ENCODE results near the gene MCMBP. TPM values are rescaled to one million over a fixed set of nuclear protein-coding genes. Genes with fewer than 3 reads are reported as not detected.
"Not testable (repeated sequence)": the region's sequence is repeated elsewhere in the genome, so short reads cannot be mapped to it uniquely, and the experiment has no call there.

The MCMBP gene
- total RNA-seq, 4 donors from 2014 or later = 24.2 to 54.9 (median 41.8) TPM

DNA sequence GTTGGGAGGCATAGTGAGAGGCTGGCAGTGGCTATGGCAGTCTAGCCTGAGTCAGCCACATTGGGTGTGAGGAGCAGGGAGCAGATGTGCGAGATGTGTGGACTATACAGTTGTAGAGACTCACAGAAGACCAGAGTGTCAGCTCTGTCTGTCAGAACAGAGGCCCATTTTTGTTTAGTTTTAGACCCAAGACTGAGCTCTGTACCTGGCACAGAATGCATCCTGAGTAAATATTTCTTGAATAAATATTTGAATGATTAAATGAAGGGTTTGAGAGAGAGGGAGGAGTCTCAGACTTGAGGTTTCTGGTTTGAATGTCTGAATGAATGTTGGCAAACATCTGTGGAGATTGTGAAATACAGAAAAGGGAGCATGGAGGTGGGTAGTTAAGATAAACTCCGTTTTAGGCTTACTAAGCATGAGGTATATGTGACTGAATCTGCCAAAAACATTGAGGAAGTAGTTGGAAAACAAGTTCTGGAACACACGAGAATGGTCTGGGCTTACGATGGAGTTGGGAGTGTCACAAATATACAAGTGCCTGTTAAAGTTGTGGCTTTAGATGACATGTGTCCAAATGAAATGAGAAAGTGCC, 23.5 kb upstream of the MCMBP start:
- Histone ChIP-seq H3K4me3 (no peak overlapping the region), H3K27me3 (no peaks in the 10 kb centered on the region), H3K4me1 (peaks cover 34 to 66% (median 42%) of the 10 kb centered on the region in 3 donors), H3K27ac (peak overlapping the region; percentile 54 to 64 (median 61)), H3K36me3 (peaks cover 0 to 25% (median 4%) of the 10 kb centered on the region in 3 donors), H3K9me3 (no peaks in the 10 kb centered on the region)
- no peak for DNase-seq
- TF ChIP-seq CTCF (IDR thresholded peaks at IDR 0.05) = no peak
- no peak for TF ChIP-seq POLR2A (IDR thresholded peaks at IDR 0.05)
- 18 to 33% methylated on average over 4 of the region's 4 CpGs for whole genome bisulfite sequencing, 2 donors
- intact Hi-C loops (cut with DNase I) = no loop called here

- intact Hi-C loops (cut with DNase I) = no loop called here
- peaks cover 0 to 8% (median 4%) of the 10 kb centered on the region in 3 donors for H3K36me3 ChIP-seq
- no peak for DNase-seq
- H3K4me3 ChIP-seq = peak overlapping the region in 3 of 4 donors; percentile 82 to 93 (median 90)
- H3K4me1 ChIP-seq = peaks cover 34 to 56% (median 42%) of the 10 kb centered on the region in 3 donors
- H3K27me3 ChIP-seq = no peaks in the 10 kb centered on the region
- H3K9me3 ChIP-seq = no peaks in the 10 kb centered on the region
- no peak for TF ChIP-seq CTCF (IDR thresholded peaks at IDR 0.05)
- peak overlapping the region in 2 of 4 donors; percentile 6 to 95 for H3K27ac ChIP-seq
- 94 to 96% methylated on average over 3 of the region's 3 CpGs for WGBS, 2 donors
Measured at GRCh38 chr10:119893845-119894427, 21.3 kb upstream of the MCMBP start.

- H3K36me3 ChIP-seq = no peaks in the 10 kb centered on the region
- no peak for TF ChIP-seq CTCF (IDR thresholded peaks at IDR 0.05)
- TF ChIP-seq POLR2A (IDR thresholded peaks at IDR 0.05) = no peak
- intact Hi-C loops (cut with DNase I) = no loop called here
Measured at GRCh38 chr10:119893074-119893473, 20.4 kb upstream of the MCMBP start.

GRCh38 chr10:119892188-119893065, 19.8 kb upstream of the MCMBP start, which contains the start of gene SEC23IP:
TSS of gene SEC23IP (plus strand) at chr10:119892730. CDS start at chr10:119892783, 53 bp downstream.
- no peaks in the 10 kb centered on the region for H3K27me3 ChIP-seq
- H3K4me1 ChIP-seq = peaks cover 34 to 53% (median 41%) of the 10 kb centered on the region in 3 donors
- peak within 1 kb of the TSS; percentile 80 to 95 (median 93) for H3K27ac ChIP-seq
- no peaks in the 10 kb centered on the region for H3K36me3 ChIP-seq
- peak within 1 kb of the TSS; percentile 73 to 93 (median 86) for H3K4me3 ChIP-seq
- no peaks in the 10 kb centered on the region for H3K9me3 ChIP-seq
- TF ChIP-seq CTCF (IDR thresholded peaks at IDR 0.05) (peak in 3 of 6 experiments; percentile 10 to 27 (median 17)), POLR2A (IDR thresholded peaks at IDR 0.05) (peak in 3 of 4 donors; percentile 67 to 78 (median 71))
- WGBS, 2 donors = 0 to 2% methylated on average over 11 to 20 of the region's 61 CpGs
- peak; percentile 90 for DNase-seq
- intact Hi-C loops (cut with DNase I) = no loop called here

More at GRCh38 chr10:119893074-119893473, 20.4 kb upstream of the MCMBP start:
- H3K27me3 ChIP-seq = no peaks in the 10 kb centered on the region
- H3K9me3 ChIP-seq = no peaks in the 10 kb centered on the region
- peak overlapping the region; percentile 73 to 93 (median 86) for H3K4me3 ChIP-seq
- WGBS, 2 donors = 5 to 16% methylated on average over 6 to 8 of the region's 9 CpGs
- H3K4me1 ChIP-seq = peaks cover 34 to 56% (median 42%) of the 10 kb centered on the region in 3 donors
- DNase-seq = no peak
- H3K27ac ChIP-seq = peak overlapping the region; percentile 80 to 95 (median 93)

GRCh38 chr10:119891849-119892187, 19.2 kb upstream of the MCMBP start:
- intact Hi-C loops (cut with DNase I); H3K9me3 ChIP-seq; DNase-seq; H3K36me3 ChIP-seq; H3K27me3 ChIP-seq: not testable (repeated sequence)
- Histone ChIP-seq H3K4me3 (peak overlapping the region; percentile 73 to 93 (median 86)), H3K4me1 (peaks cover 30 to 47% (median 35%) of the 10 kb centered on the region in 3 donors), H3K27ac (peak overlapping the region; percentile 80 to 95 (median 93))
- 52 to 64% methylated on average over 14 of the region's 14 CpGs for WGBS, 2 donors

- DNase-seq; H3K9me3 ChIP-seq; H3K27ac ChIP-seq; H3K4me3 ChIP-seq; H3K27me3 ChIP-seq; intact Hi-C loops (cut with DNase I); H3K36me3 ChIP-seq: not testable (repeated sequence)
- H3K4me1 ChIP-seq = peaks cover 16 to 32% (median 24%) of the 10 kb centered on the region in 3 donors
- WGBS, 2 donors = 78 to 85% methylated on average over 4 of the region's 4 CpGs
Measured at GRCh38 chr10:119890307-119890706, 17.7 kb upstream of the MCMBP start.

DNA sequence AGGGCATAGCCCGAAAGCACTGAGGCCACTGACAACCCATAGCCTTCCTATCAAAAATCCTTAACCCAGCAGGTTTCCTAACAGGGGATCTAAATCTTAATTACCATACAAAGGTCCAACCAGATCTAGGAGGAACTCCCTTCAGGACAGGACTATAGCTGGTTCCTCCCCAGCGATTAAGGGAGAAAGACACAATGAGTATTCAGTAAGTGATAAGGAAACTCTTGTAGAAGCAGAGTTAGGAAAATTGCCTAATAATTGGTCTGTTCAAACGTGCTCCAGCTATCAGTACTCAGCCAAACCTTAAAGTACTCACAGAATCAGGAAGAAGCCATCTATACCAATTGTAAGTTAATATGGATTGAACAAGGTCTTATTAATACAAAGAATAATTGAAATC, 16.6 kb upstream of the MCMBP start:
- H3K27me3 ChIP-seq; DNase-seq; intact Hi-C loops (cut with DNase I); H3K9me3 ChIP-seq; H3K36me3 ChIP-seq; H3K27ac ChIP-seq; H3K4me3 ChIP-seq: not testable (repeated sequence)
- 60 to 66% methylated on average over 3 of the region's 3 CpGs for WGBS, 2 donors
- H3K4me1 ChIP-seq = peaks cover 12 to 21% (median 15%) of the 10 kb centered on the region in 3 donors

DNA sequence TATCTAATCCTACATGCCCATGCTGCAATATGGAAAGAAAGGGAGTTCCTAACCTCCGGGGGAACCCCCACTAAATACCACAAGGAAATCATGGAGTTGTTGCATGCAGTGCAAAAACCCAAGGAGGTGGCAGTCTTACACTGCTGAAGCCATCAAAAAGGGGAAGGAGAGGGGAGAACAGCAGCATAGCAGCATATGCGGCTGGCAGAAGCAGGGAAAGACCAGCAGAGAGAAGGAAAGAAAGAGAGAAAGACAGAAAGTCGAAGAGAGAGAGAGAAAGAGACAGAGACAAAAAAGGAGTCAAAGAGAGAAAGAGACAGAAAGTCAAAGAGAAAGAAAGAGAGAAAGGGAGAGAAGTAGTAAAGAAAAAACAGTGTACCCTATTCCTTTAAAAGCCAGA, 16.1 kb upstream of the MCMBP start:
- DNase-seq; intact Hi-C loops (cut with DNase I); H3K27me3 ChIP-seq; H3K4me3 ChIP-seq; H3K27ac ChIP-seq; H3K36me3 ChIP-seq; H3K9me3 ChIP-seq: not testable (repeated sequence)
- WGBS, 2 donors = 57 to 62% methylated on average over 3 of the region's 3 CpGs
- H3K4me1 ChIP-seq = peaks cover 9 to 16% (median 11%) of the 10 kb centered on the region in 3 donors

Data from esophagus squamous epithelium (tissue), 5 donors.